IMR-90 (cell line): ENCODE data around the gene UFSP1. TPM values are rescaled to one million over a fixed set of nuclear protein-coding genes. Genes with fewer than 3 reads are reported as not detected.

Experiments
- ATAC-seq: fragments of 200-7000 bp; cut with Tn5 transposase; 2 replicates; pipeline ENCODE4 v1.9.1; 2020; ENCODE audit warnings: low read depth, mild to moderate bottlenecking, moderate library complexity
- BruUV-seq: library from RNA; stranded (reverse); fragments of 400-500 nt; replicated peaks from 2 replicates; lab custom pipeline; 2021; lab: Mats Ljungman, UMichigan
- CTCF ChIA-PET: fragments of 300-600 bp; formaldehyde crosslinking; extraction: SDS; loops from one replicate; lab custom pipeline; 2021; ENCODE audit warnings: antibody characterized with exemption; lab: Yijun Ruan, JAX
- POLR2A ChIA-PET: fragments of 300-600 bp; sonication (Branson Sonifier 250); formaldehyde crosslinking; loops from one replicate; lab custom pipeline; 2022; ENCODE audit warnings: antibody characterized with exemption; ENCODE audit not compliant: unreplicated experiment; lab: Charles Lee
- DNase-seq: peaks from one replicate; pipeline ENCODE4 v3.0.0; 2013
- H2AFZ ChIP-seq: replicated peaks from 2 replicates; pipeline ENCODE3; 2013; ENCODE audit warnings: low read length, mild to moderate bottlenecking; ENCODE audit not compliant: poor library complexity
- H2AK5ac ChIP-seq: 2 replicates; pipeline ENCODE4 v1.6.1; 2013; ENCODE audit warnings: low read depth, low read length, inconsistent platforms
- H2AK9ac ChIP-seq: replicated peaks from 2 replicates; pipeline ENCODE3; 2013; ENCODE audit warnings: mild to moderate bottlenecking, low read depth, low read length, moderate library complexity; ENCODE audit not compliant: poor library complexity
- H2BK120ac ChIP-seq: 2 replicates; pipeline ENCODE4 v1.6.1; 2013; ENCODE audit warnings: low read depth, low read length, inconsistent platforms
- H2BK15ac ChIP-seq: 3 replicates; pipeline ENCODE4 v1.6.1; 2013; ENCODE audit warnings: low read depth, low read length, inconsistent platforms
- H2BK20ac ChIP-seq: 2 replicates; pipeline ENCODE4 v1.6.1; 2013; ENCODE audit warnings: low read depth, mild to moderate bottlenecking, inconsistent platforms, low read length, moderate library complexity
- H2BK5ac ChIP-seq: 2 replicates; pipeline ENCODE4 v1.6.1; 2013; ENCODE audit warnings: mild to moderate bottlenecking, low read depth, low read length, inconsistent platforms; ENCODE audit not compliant: poor library complexity, severe bottlenecking
- H3K14ac ChIP-seq: replicated peaks from 2 replicates; pipeline ENCODE4 v1.6.1; 2013; ENCODE audit warnings: low read depth, low read length, inconsistent platforms
- H3K18ac ChIP-seq: 2 replicates; pipeline ENCODE4 v1.6.1; 2013; ENCODE audit warnings: low read depth, low read length, control low read depth
- H3K23ac ChIP-seq: 2 replicates; pipeline ENCODE4 v1.6.1; 2013; ENCODE audit warnings: low read depth, low read length, inconsistent platforms
- H3K27ac ChIP-seq: 2 replicates; pipeline ENCODE4 v1.5.1; 2013; ENCODE audit warnings: mild to moderate bottlenecking, control low read depth, low read length; ENCODE audit not compliant: insufficient read depth
- H3K27me3 ChIP-seq: 2 replicates; pipeline ENCODE4 v1.6.1; 2013; ENCODE audit warnings: low read length; ENCODE audit not compliant: control insufficient read depth, insufficient read depth
- H3K36me3 ChIP-seq: 2 replicates; pipeline ENCODE4 v1.6.1; 2013; ENCODE audit warnings: low read length, mixed read lengths; ENCODE audit not compliant: control insufficient read depth, insufficient read depth
- H3K4ac ChIP-seq: 2 replicates; pipeline ENCODE4 v1.6.1; 2013; ENCODE audit warnings: low read depth, low read length, inconsistent platforms
- H3K4me1 ChIP-seq: 2 replicates; pipeline ENCODE4 v1.6.1; 2013; ENCODE audit warnings: low read length, mixed read lengths; ENCODE audit not compliant: control insufficient read depth, insufficient read depth
- H3K4me2 ChIP-seq: 2 replicates; pipeline ENCODE4 v1.6.1; 2013; ENCODE audit warnings: low read depth, mild to moderate bottlenecking, control low read depth, low read length, moderate library complexity
- H3K4me3 ChIP-seq: 2 replicates; pipeline ENCODE4 v1.5.1; 2013; ENCODE audit warnings: low read depth, mild to moderate bottlenecking, control low read depth, low read length, moderate library complexity; ENCODE audit not compliant: insufficient read depth
- H3K56ac ChIP-seq: 2 replicates; pipeline ENCODE4 v1.6.1; 2013; ENCODE audit warnings: low read length, inconsistent platforms; ENCODE audit not compliant: insufficient read depth; ENCODE audit errors: extremely low read depth
- H3K79me1 ChIP-seq, 2 experiments: 2 replicates each; pipeline ENCODE4 v1.6.1; 2013; ENCODE audit warnings: low read length in 2 of 2, inconsistent platforms in 1 of 2, low read depth in 1 of 2
- H3K9ac ChIP-seq: 2 replicates; pipeline ENCODE4 v1.6.1; 2013; ENCODE audit warnings: low read depth, low read length, control low read depth
- H3K9me1 ChIP-seq: 2 replicates; pipeline ENCODE4 v1.6.1; 2013; ENCODE audit warnings: low read length, inconsistent platforms; ENCODE audit not compliant: insufficient read depth
- H3K9me3 ChIP-seq: 2 replicates; pipeline ENCODE4 v1.6.1; 2013; ENCODE audit warnings: low read length; ENCODE audit not compliant: control insufficient read depth, insufficient read depth
- H4K20me1 ChIP-seq: 2 replicates; pipeline ENCODE4 v1.6.1; 2013; ENCODE audit warnings: low read length, inconsistent platforms; ENCODE audit not compliant: insufficient read depth
- H4K5ac ChIP-seq: 2 replicates; pipeline ENCODE4 v1.6.1; 2013; ENCODE audit warnings: mild to moderate bottlenecking, low read depth, low read length, control low read depth
- H4K8ac ChIP-seq, 2 experiments: 2 replicates each; pipeline ENCODE4 v1.6.1; 2013; ENCODE audit warnings: low read depth in 2 of 2, low read length in 2 of 2, control low read depth in 1 of 2, inconsistent platforms in 1 of 2
- H4K91ac ChIP-seq: 2 replicates; pipeline ENCODE4 v1.6.1; 2013; ENCODE audit warnings: low read depth, low read length, inconsistent platforms; ENCODE audit not compliant: insufficient read depth
- BHLHE40 ChIP-seq: fragments of 150-350 bp; IDR thresholded peaks from 2 replicates; pipeline ENCODE4 v1.6.1; 2016; ENCODE audit warnings: mild to moderate bottlenecking, low read depth, low read length
- CEBPB ChIP-seq: IDR thresholded peaks from 2 replicates; pipeline ENCODE4 v1.6.1; 2012; ENCODE audit warnings: low read depth, low read length, improper control_type of control experiment
- CHD1 ChIP-seq: IDR thresholded peaks from 2 replicates; pipeline ENCODE4 v1.6.1; 2012; ENCODE audit warnings: low read depth, low read length, improper control_type of control experiment
- CTCF ChIP-seq: conservative IDR thresholded peaks from 2 replicates; pipeline ENCODE4 v1.5.1; 2012; ENCODE audit warnings: mild to moderate bottlenecking, low read depth, low read length, improper control_type of control experiment
- FOS ChIP-seq: fragments of 150-350 bp; IDR thresholded peaks from 2 replicates; pipeline ENCODE4 v1.6.1; 2016; ENCODE audit warnings: low read depth, low read length
- MAFK ChIP-seq: IDR thresholded peaks from 2 replicates; pipeline ENCODE4 v1.6.1; 2012; ENCODE audit warnings: low read depth, low read length, improper control_type of control experiment
- MAZ ChIP-seq: IDR thresholded peaks from 2 replicates; pipeline ENCODE4 v1.6.1; 2012; ENCODE audit warnings: low read depth, mild to moderate bottlenecking, low read length, improper control_type of control experiment, moderate library complexity, borderline replicate concordance
- MXI1 ChIP-seq: IDR thresholded peaks from 2 replicates; pipeline ENCODE4 v1.6.1; 2012; ENCODE audit warnings: low read depth, mild to moderate bottlenecking, low read length, moderate library complexity, borderline replicate concordance
- NFE2L2 ChIP-seq: fragments of 150-350 bp; IDR thresholded peaks from 2 replicates; pipeline ENCODE4 v1.6.1; 2016; ENCODE audit warnings: low read depth, mild to moderate bottlenecking, low read length
- POLR2A ChIP-seq: IDR thresholded peaks from 2 replicates; pipeline ENCODE4 v1.6.1; 2012; ENCODE audit warnings: mild to moderate bottlenecking, low read depth, low read length
- RCOR1 ChIP-seq: IDR thresholded peaks from 2 replicates; pipeline ENCODE4 v1.6.1; 2012; ENCODE audit warnings: mild to moderate bottlenecking, low read length, improper control_type of control experiment; ENCODE audit not compliant: insufficient replicate concordance
- RFX5 ChIP-seq: IDR thresholded peaks from 2 replicates; pipeline ENCODE4 v1.8.0; 2012; ENCODE audit warnings: low read depth, mild to moderate bottlenecking, low read length, moderate library complexity
- SMC3 ChIP-seq: fragments of 150-350 bp; IDR thresholded peaks from 2 replicates; pipeline ENCODE4 v1.6.1; 2016; ENCODE audit warnings: low read depth, mild to moderate bottlenecking, antibody characterized with exemption, low read length, moderate library complexity
- WGBS, 2 experiments: methylation state at CpG; one replicate each; pipeline versions ENCODE4 v1.1.5 to v1.1.7; 2013; ENCODE audit warnings: missing lambda C conversion rate in 2 of 2; ENCODE audit not compliant: insufficient read length in 1 of 2; ENCODE audit errors: extremely low coverage in 2 of 2; 5-methylcytosine and 5-hydroxymethylcytosine counted together
- dilution Hi-C: fragments of 300-500 bp; cut with HindIII; formaldehyde crosslinking; loops from one replicate; pipeline ENCODE4 v1.14.3; 2018; ENCODE audit warnings: low sequenced_read_pairs; ENCODE audit not compliant: unreplicated experiment
- in situ Hi-C: fragments of 300-500 bp; cut with MboI; formaldehyde crosslinking; loops from 3 replicates; pipeline ENCODE4 v1.14.3; 2019; ENCODE audit warnings: low sequenced_read_pairs, inconsistent platforms, mixed read lengths
- intact Hi-C: fragments of 100-400 bp; cut with micrococcal nuclease; formaldehyde crosslinking; loops from 2 replicates; pipeline ENCODE4 v1.10.0; 2022
- polyA plus RNA-seq, 3 experiments: library from polyadenylated mRNA; depleted of rRNA; stranded (reverse); fragments of >200 nt; gene quantifications; 2 replicates each; pipeline ENCODE4 v1.2.3, GENCODE V29; 2012; ENCODE audit warnings: low replicate concordance in 1 of 3
- total RNA-seq: library from RNA; depleted of rRNA; stranded (reverse); fragments of >200 nt; gene quantifications from 2 replicates; pipeline ENCODE4 v1.2.3, GENCODE V29; 2012
- TF ChIP-seq, protein P1 (sequence below): fragments of 150-350 bp; IDR thresholded peaks from 2 replicates; pipeline ENCODE4 v1.6.1; 2017; ENCODE audit warnings: mild to moderate bottlenecking, antibody characterized with exemption, low read length, low read depth

The UFSP1 gene
- total and polyA plus RNA-seq, 2 of the 4 experiments (the other 2 are of a cell fraction) = 0.36 to 1.0 TPM

DNA sequence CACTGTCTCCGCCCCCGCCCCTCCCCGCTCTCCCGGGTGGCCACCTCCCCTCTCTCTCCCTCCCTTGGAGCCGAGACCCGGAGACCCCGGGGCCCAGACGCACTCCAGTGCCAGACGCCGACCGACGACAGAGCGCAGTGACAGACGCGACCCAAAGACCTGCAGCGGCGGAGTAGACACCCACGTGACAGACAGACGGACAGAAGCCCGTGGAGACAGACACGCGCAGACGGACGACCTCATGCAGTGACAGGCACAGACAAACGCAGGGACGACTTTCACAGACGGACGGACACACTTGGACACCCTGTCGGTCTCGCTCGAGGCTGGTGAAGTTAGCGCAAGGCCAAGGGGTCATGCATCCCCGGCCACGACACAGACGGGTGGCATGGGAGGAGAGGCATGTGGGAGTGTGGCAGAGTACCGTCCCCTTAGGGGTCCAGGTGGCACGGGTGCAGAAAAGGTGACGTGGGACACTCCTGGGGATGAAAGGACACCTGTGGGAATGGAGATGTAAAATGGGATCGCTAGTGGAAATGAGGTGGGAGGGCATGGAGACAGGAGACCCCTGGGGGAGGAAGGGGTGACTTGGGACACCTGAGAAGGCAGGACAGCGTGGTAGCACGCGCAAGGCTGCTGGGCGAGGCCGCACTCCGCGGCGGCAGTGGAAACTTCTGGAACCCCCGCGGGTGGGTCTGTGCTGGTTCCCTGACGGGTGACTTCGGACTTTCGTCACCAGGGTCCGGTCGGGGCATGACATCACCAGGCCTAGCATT is 6.6 kb upstream of the UFSP1 start:
- H3K56ac ChIP-seq = no peak overlapping the region
- no peak overlapping the region for H4K8ac ChIP-seq
- H3K9me3 ChIP-seq = peaks cover 2% of the 10 kb centered on the region; the same call in 1 of the 2 replicates
- H2AK5ac ChIP-seq = no peak overlapping the region
- peaks cover under 1% of the 10 kb centered on the region; the same call in 1 of the 2 replicates for H3K4me1 ChIP-seq
- no peak overlapping the region for H3K14ac ChIP-seq
- no peaks in the 10 kb centered on the region for H3K36me3 ChIP-seq
- H2BK20ac ChIP-seq = no peak overlapping the region
- 5% methylated on average over 38 of the region's 54 CpGs; no CpG with 5 or more reads in 1 of the 2 experiments for WGBS, 2 experiments
- in situ Hi-C loops (loop anchor here (10.0 kb wide), 1 partner anchor 389 kb away; no protein-coding TSS in a partner anchor), dilution Hi-C loops (no loop called here), intact Hi-C loops (loop anchor here (2.0 kb wide), 1 partner anchor 297 kb away; no protein-coding TSS in a partner anchor)
- TF ChIP-seq FOS (no peak), SMC3 (no peak), NFE2L2 (no peak), CTCF (no peak), RCOR1 (no peak), CEBPB (no peak), BHLHE40 (no peak), MXI1 (no peak), POLR2A (no peak), CHD1 (no peak), RFX5 (no peak), MAFK (no peak), MAZ (no peak)
- TF ChIP-seq, protein P1, sequence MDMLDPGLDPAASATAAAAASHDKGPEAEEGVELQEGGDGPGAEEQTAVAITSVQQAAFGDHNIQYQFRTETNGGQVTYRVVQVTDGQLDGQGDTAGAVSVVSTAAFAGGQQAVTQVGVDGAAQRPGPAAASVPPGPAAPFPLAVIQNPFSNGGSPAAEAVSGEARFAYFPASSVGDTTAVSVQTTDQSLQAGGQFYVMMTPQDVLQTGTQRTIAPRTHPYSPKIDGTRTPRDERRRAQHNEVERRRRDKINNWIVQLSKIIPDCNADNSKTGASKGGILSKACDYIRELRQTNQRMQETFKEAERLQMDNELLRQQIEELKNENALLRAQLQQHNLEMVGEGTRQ = no peak
- no peaks in the 10 kb centered on the region for H3K9me1 ChIP-seq
- peak overlapping the region; percentile 65 for H2AK9ac ChIP-seq
- H2BK5ac ChIP-seq = no peak overlapping the region
- no peak overlapping the region for H3K4ac ChIP-seq
- no TSS peak for BruUV-seq
- H3K9ac ChIP-seq = no peak overlapping the region
- H2BK15ac ChIP-seq = no peak overlapping the region
- H3K27ac ChIP-seq = no peak overlapping the region
- no peak overlapping the region for H4K5ac ChIP-seq
- H2AFZ ChIP-seq = peak overlapping the region; percentile 78
- H3K4me3 ChIP-seq = no peak overlapping the region
- peak overlapping the region; percentile 2; the same call in 1 of the 2 replicates for H3K4me2 ChIP-seq
- ChIA-PET CTCF (interaction anchor here (0.6 to 1.2 kb wide), 3 partner anchors 162 to 476 kb away, joined by 4 to 5 read pairs (median 5); no protein-coding TSS in a partner anchor), POLR2A (interaction anchor here (0.5 kb wide), 1 partner anchor 21 kb away, joined by 13 read pairs; the partner anchor contains the start of gene SRRT)
- H3K27me3 ChIP-seq = peaks cover 41% of the 10 kb centered on the region
- no peak overlapping the region for H4K91ac ChIP-seq
- no peak overlapping the region for H3K18ac ChIP-seq
- no peak overlapping the region for H2BK120ac ChIP-seq
- 0 out of 2 replicates have a peak, but pooled peaks cover 4% of the 10 kb centered on the region for H4K20me1 ChIP-seq
- peak overlapping the region; percentile 15; the same call in 1 of the 2 replicates for H3K23ac ChIP-seq
- DNase-seq (no peak), ATAC-seq (no peak)
- no peaks in the 10 kb centered on the region for H3K79me1 ChIP-seq
